Subcutaneous adipose tissue (tissue), 4 donors: ENCODE measurements around the gene FAT3. TPM values are rescaled to one million over a fixed set of nuclear protein-coding genes. Genes with fewer than 3 reads are reported as not detected.

Experiments
- CTCF ChIP-seq: fragments of 450-650 bp; IDR thresholded peaks from one replicate; pipeline ENCODE4 v1.5.1; 2016; ENCODE audit warnings: low read depth, mild to moderate bottlenecking, control low read depth, antibody characterized with exemption, moderate library complexity
- total RNA-seq, 4 donors: library from RNA; depleted of rRNA; stranded (reverse); fragments of >200 nt; gene quantifications; one replicate each; pipeline ENCODE4 v1.1.0, GENCODE V29; 2016

Gene FAT3
- total RNA-seq, 4 donors from 2014 or later = 0.34 to 5.7 (median 0.77) TPM

GRCh38 chr11:92227959-92228935 lies 3.6 kb downstream of the FAT3 start:
- no peak for TF ChIP-seq CTCF

DNA sequence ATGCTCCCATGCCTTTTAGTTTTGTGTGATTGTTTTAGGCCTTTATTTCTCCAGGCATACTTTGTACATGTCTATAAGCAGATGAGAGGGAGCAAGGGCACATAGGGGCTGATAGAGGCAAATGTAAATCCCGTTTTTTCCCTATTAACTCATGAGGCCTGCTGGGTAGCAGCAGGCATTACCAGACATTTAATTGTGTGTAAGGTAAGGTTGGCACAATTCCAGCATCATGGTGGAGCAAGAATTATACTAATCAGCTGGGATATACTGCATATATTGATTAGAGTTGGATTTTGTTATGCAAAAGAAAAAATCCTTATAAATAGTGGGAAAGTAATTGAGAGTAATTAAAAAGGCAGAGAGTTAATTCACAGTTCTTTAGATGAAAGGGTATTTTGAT lies 12.2 kb downstream of the FAT3 start:
- TF ChIP-seq CTCF = no peak

DNA sequence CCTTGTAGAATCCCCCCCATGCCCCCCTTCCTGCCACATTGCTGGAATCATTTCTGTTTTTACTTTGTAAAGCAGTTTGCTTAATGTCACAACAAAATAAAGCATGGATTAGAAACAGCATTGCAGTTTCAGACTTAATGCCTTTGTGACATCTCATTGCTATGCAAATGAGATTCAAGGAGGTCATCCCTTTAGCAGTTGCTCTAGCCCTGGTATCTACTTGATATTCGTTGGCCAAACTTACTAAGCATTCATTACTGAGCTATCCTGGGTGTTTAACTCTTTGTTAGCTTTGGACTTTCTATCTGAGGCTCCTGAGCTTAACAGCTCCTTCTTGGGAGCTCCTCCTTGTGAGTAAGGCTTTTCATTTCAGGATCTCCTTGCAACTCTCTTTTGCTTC lies 16.3 kb downstream of the FAT3 start:
- TF ChIP-seq CTCF = no peak

GRCh38 chr11:92245700-92246271 lies 21.2 kb downstream of the FAT3 start:
- TF ChIP-seq CTCF = no peak

DNA sequence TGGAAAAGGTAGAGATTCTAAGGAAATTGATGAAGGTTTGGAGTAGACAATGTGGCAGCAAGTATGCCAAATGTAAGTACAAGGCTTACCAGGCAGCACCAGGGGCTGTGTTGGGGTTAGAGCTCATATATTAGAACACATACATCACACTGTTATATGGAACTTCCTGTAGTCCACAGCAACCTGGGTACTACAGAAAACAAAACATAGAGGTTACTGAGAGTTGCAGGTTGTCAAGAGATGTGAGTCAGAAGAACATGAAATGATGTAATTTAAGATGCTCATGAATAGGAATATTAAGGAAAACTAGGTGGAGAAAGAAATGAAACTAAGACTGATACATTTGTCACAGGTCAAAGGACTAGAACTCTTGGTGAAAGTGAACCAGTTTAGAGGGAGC lies 22.0 kb downstream of the FAT3 start:
- TF ChIP-seq CTCF = no peak

GRCh38 chr11:92249156-92249753 lies 24.6 kb downstream of the FAT3 start:
- no peak for TF ChIP-seq CTCF

DNA sequence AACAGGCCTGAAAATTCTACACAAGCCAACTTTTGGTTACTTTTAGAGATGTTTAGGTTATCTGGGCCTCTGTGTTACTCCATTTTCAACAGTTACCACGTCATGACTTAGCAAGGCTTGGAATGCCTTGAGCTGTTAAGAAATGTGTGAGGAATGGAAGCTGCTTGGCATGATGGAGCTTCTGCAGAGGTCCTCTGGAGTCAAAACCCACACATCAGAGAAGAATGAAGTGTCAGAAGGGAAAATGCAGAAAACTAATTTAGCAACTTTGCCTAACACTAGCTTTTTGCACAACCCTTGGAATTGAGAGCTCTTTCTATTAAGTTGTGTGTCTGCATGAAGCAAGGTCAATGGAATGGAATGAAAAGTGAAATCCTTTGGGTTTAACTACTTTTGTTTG lies 27.4 kb downstream of the FAT3 start:
- TF ChIP-seq CTCF = no peak
